HepG2 (cell line): Measurements from ENCODE around the gene EXOC1. TPM values are rescaled to one million over a fixed set of nuclear protein-coding genes. Genes with fewer than 3 reads are reported as not detected.
A peak's percentile ranks its signal among the peaks of the same experiment; 100 is the strongest.

Experiments
- ASH2L ChIP-seq: fragments of 300-600, 200-600 bp; sonication (generic); IDR thresholded peaks from 2 replicates; pipeline ENCODE4 v1.7.0; 2017; ENCODE audit warnings: low read depth, mild to moderate bottlenecking, moderate library complexity, mixed read lengths, low read length; ENCODE audit not compliant: insufficient read length
- CCDC6 ChIP-seq: sonication (generic); formaldehyde crosslinking; IDR thresholded peaks from 2 replicates; pipeline ENCODE4 v1.8.1; 2022; ENCODE audit warnings: mild to moderate bottlenecking, missing genetic modification reagents, moderate library complexity
- DBP ChIP-seq: sonication (generic); formaldehyde crosslinking; IDR thresholded peaks from 2 replicates; pipeline ENCODE4 v1.4.0; 2020; ENCODE audit warnings: missing genetic modification reagents; ENCODE audit errors: not compliant biosample characterization
- ERF ChIP-seq: IDR thresholded peaks from 2 replicates; pipeline ENCODE4 v1.6.1; 2018; ENCODE audit warnings: missing biosample characterization, missing genetic modification reagents
- GFI1 ChIP-seq: sonication (generic); formaldehyde crosslinking; IDR thresholded peaks from 2 replicates; pipeline ENCODE4 v1.5.0; 2020; ENCODE audit warnings: missing genetic modification reagents, mild to moderate bottlenecking, borderline replicate concordance
- MXD4 ChIP-seq: IDR thresholded peaks from 2 replicates; pipeline ENCODE4 v1.6.1; 2016; ENCODE audit warnings: mild to moderate bottlenecking, missing biosample characterization, missing genetic modification reagents
- NR1H2 ChIP-seq: sonication (generic); formaldehyde crosslinking; IDR thresholded peaks from 2 replicates; pipeline ENCODE4 v1.8.1; 2022; ENCODE audit warnings: low read depth, missing genetic modification reagents, borderline replicate concordance
- RNF219 ChIP-seq: sonication (generic); formaldehyde crosslinking; IDR thresholded peaks from 2 replicates; pipeline ENCODE4 v1.5.0; 2020; ENCODE audit warnings: mild to moderate bottlenecking, missing genetic modification reagents
- SALL2 ChIP-seq: sonication (generic); formaldehyde crosslinking; IDR thresholded peaks from 2 replicates; pipeline ENCODE4 v1.8.1; 2023; ENCODE audit warnings: mild to moderate bottlenecking, missing genetic modification reagents, inconsistent platforms
- SMC3 ChIP-seq: IDR thresholded peaks from 2 replicates; pipeline ENCODE4 v1.6.1; 2011; ENCODE audit warnings: low read length, improper control_type of control experiment
- THAP11 ChIP-seq: IDR thresholded peaks from 2 replicates; pipeline ENCODE4 v1.6.1; 2016; ENCODE audit warnings: missing biosample characterization, missing genetic modification reagents
- ZBTB10 ChIP-seq: sonication (generic); formaldehyde crosslinking; IDR thresholded peaks from 2 replicates; pipeline ENCODE4 v1.4.0; 2020; ENCODE audit warnings: missing genetic modification reagents, borderline replicate concordance
- ZFP37 ChIP-seq: sonication (generic); formaldehyde crosslinking; IDR thresholded peaks from 2 replicates; pipeline ENCODE4 v1.4.0; 2020; ENCODE audit warnings: missing genetic modification reagents, borderline replicate concordance
- ZNF253 ChIP-seq: sonication (generic); formaldehyde crosslinking; IDR thresholded peaks from 2 replicates; pipeline ENCODE4 v1.8.0; 2022; ENCODE audit warnings: mild to moderate bottlenecking, missing genetic modification reagents, borderline replicate concordance
- ZNF362 ChIP-seq: sonication (generic); formaldehyde crosslinking; IDR thresholded peaks from 2 replicates; pipeline ENCODE4 v1.4.0; 2020; ENCODE audit warnings: missing genetic modification reagents, mild to moderate bottlenecking, borderline replicate concordance
- ZNF430 ChIP-seq: sonication (generic); formaldehyde crosslinking; IDR thresholded peaks from 2 replicates; pipeline ENCODE4 v1.9.0; 2021; ENCODE audit warnings: mild to moderate bottlenecking, missing genetic modification reagents
- ZNF580 ChIP-seq: IDR thresholded peaks from 2 replicates; pipeline ENCODE4 v1.6.1; 2016; ENCODE audit warnings: low read depth, borderline replicate concordance
- ZNF704 ChIP-seq: sonication (generic); formaldehyde crosslinking; IDR thresholded peaks from 2 replicates; pipeline ENCODE4 v1.8.1; 2023; ENCODE audit warnings: mild to moderate bottlenecking, inconsistent platforms, moderate library complexity, missing genetic modification reagents, borderline replicate concordance
- ZNF747 ChIP-seq: sonication (generic); formaldehyde crosslinking; IDR thresholded peaks from 2 replicates; pipeline ENCODE4 v1.8.1; 2023; ENCODE audit warnings: missing genetic modification reagents, mild to moderate bottlenecking, borderline replicate concordance
- polyA plus RNA-seq, 8 experiments: library from polyadenylated mRNA; depleted of rRNA in 3 of 8; stranded (reverse) in 7 of 8; unstranded in 1 of 8; fragments of >200 nt; fragmentation: Illumina TruSeq in 4 of 8; extraction: Trizol in 4 of 8; gene quantifications; 2 replicates each; pipeline versions ENCODE4 v1.2.1 to v1.2.3, GENCODE V29; 2011 to 2016; ENCODE audit warnings: low read depth in 4 of 8, missing spikeins in 1 of 8, mixed read lengths in 1 of 8; ENCODE audit not compliant: insufficient read depth in 1 of 8
- total RNA-seq, 5 experiments: library from RNA; depleted of rRNA; stranded (reverse); fragments of >200 nt; fragmentation: Illumina TruSeq; extraction: Trizol; gene quantifications; 2 replicates each; pipeline ENCODE4 v1.2.3, GENCODE V29; 2016; ENCODE audit warnings: low read depth in 1 of 5

Gene EXOC1
- total and polyA plus RNA-seq, 2 of the 13 experiments (the other 11 are each of a cell fraction or from before 2014, with no cell fraction given), result 9.1 to 18.4 TPM

- TF ChIP-seq ZFP37 (CRISPR knock-in tag), result 0 out of 2 replicates have a peak, but pooled peaks have one; percentile 28
- peak; percentile 95 for TF ChIP-seq CCDC6
- TF ChIP-seq ZBTB10 (CRISPR knock-in tag), result no peak
- TF ChIP-seq SMC3, result peak; percentile 23; the same call in 1 of the 2 replicates
- TF ChIP-seq ZNF747 (CRISPR knock-in tag), result peak; percentile 84; the same call in 1 of the 2 replicates
- no peak; the same call in 1 of the 2 replicates for TF ChIP-seq RNF219
- peak; percentile 94 for TF ChIP-seq ASH2L
- no peak for TF ChIP-seq ZNF362 (CRISPR knock-in tag)
- TF ChIP-seq DBP (CRISPR knock-in tag), result peak; percentile 62
- TF ChIP-seq MXD4 (CRISPR knock-in tag), result peak; percentile 97
- TF ChIP-seq ERF (CRISPR knock-in tag), result peak; percentile 88; the same call in 1 of the 2 replicates
- TF ChIP-seq NR1H2, result peak; percentile 49; the same call in 1 of the 2 replicates
- peak; percentile 94 for TF ChIP-seq SALL2 (CRISPR knock-in tag)
- peak; percentile 90 for TF ChIP-seq ZNF430
- peak; percentile 87; the same call in 1 of the 2 replicates for TF ChIP-seq ZNF253 (CRISPR knock-in tag)
- peak; percentile 69; the same call in 1 of the 2 replicates for TF ChIP-seq GFI1 (CRISPR knock-in tag)
- peak; percentile 78 for TF ChIP-seq THAP11 (CRISPR knock-in tag)
- TF ChIP-seq ZNF704 (CRISPR knock-in tag), result peak; percentile 94; the same call in 1 of the 2 replicates
- peak; percentile 63; the same call in 1 of the 2 replicates for TF ChIP-seq ZNF580 (CRISPR knock-in tag)
Measured at GRCh38 chr4:55948726-55949481, 95.5 kb downstream of the EXOC1 start, which contains the start of gene CEP135 (continued).
